Activated CD4-positive, alpha-beta T cell treated with anti-CD3 and anti-CD28 coated beads for 48 hours (primary cell): ENCODE results near the gene RIMS3.

Experiments
- DNase-seq: peaks from one replicate; pipeline ENCODE4 v3.0.0-alpha.2; 2020

RIMS3 gene

GRCh38 chr1:40627987-40628902 is 37.2 kb downstream of the RIMS3 start:
- DNase-seq: peak; percentile 53

- no peak for DNase-seq
Measured at GRCh38 chr1:40626383-40626770, 39.1 kb downstream of the RIMS3 start.

- DNase-seq: no peak
Measured at GRCh38 chr1:40625476-40626382, 39.8 kb downstream of the RIMS3 start.

GRCh38 chr1:40625076-40625475 is 40.4 kb downstream of the RIMS3 start:
- peak; percentile 48 for DNase-seq

GRCh38 chr1:40622936-40623629 is 42.4 kb downstream of the RIMS3 start:
- no peak for DNase-seq

GRCh38 chr1:40621821-40622450 is 43.5 kb downstream of the RIMS3 start:
- no peak for DNase-seq

- DNase-seq: no peak
Measured at GRCh38 chr1:40620586-40621210, 44.8 kb downstream of the RIMS3 start.

- DNase-seq: no peak
Measured at GRCh38 chr1:40620150-40620549, 45.3 kb downstream of the RIMS3 start.

GRCh38 chr1:40618108-40618507 is 47.4 kb downstream of the RIMS3 start:
- no peak for DNase-seq

- peak; percentile 81 for DNase-seq
Measured at GRCh38 chr1:40612345-40612831, 53.1 kb downstream of the RIMS3 start.

GRCh38 chr1:40610156-40610555 is 55.3 kb downstream of the RIMS3 start:
- DNase-seq: no peak

- peak; percentile 11 for DNase-seq
Measured at GRCh38 chr1:40607921-40608320, 57.6 kb downstream of the RIMS3 start.

GRCh38 chr1:40606978-40607377 is 58.5 kb downstream of the RIMS3 start:
- no peak for DNase-seq

GRCh38 chr1:40606194-40606593 is 59.3 kb downstream of the RIMS3 start:
- DNase-seq: no peak

GRCh38 chr1:40599926-40600325 is 65.6 kb downstream of the RIMS3 start:
- no peak for DNase-seq

- DNase-seq: no peak
Measured at GRCh38 chr1:40595623-40596022, 69.9 kb downstream of the RIMS3 start.

- no peak for DNase-seq
Measured at GRCh38 chr1:40594187-40594531, 71.3 kb downstream of the RIMS3 start.

GRCh38 chr1:40593449-40594186 is 71.9 kb downstream of the RIMS3 start:
- DNase-seq: no peak

GRCh38 chr1:40592107-40592803 is 73.2 kb downstream of the RIMS3 start:
- DNase-seq: peak; percentile 9

GRCh38 chr1:40588586-40588985 is 76.9 kb downstream of the RIMS3 start:
- no peak for DNase-seq

- DNase-seq: peak; percentile 12
Measured at GRCh38 chr1:40583980-40584379, 81.5 kb downstream of the RIMS3 start.
